AML-193 (cell line): ENCODE results near the gene DNER.
"Not testable (repeated sequence)": the region's sequence is repeated elsewhere in the genome, so short reads cannot be mapped to it uniquely, and the experiment has no call there.

Experiments used
- DNase-seq, 2 experiments: peaks; one replicate each; lab custom pipeline; 2025; lab: John Stamatoyannopoulos, UW

The DNER gene

GRCh38 chr2:229564300-229564907 lies 150.0 kb downstream of the DNER start:
- DNase-seq: no peak

- DNase-seq: no peak
These were observed 151.0 kb downstream of the DNER start for GRCh38 chr2:229563388-229563787.

- no peak for DNase-seq
These were observed 151.8 kb downstream of the DNER start for GRCh38 chr2:229562472-229563127.

- no peak for DNase-seq
These were observed 154.4 kb downstream of the DNER start for GRCh38 chr2:229559986-229560385.

GRCh38 chr2:229553091-229553490 lies 161.3 kb downstream of the DNER start:
- DNase-seq: no peak

GRCh38 chr2:229543176-229543873 lies 171.0 kb downstream of the DNER start:
- no peak for DNase-seq

GRCh38 chr2:229539628-229540027 lies 174.7 kb downstream of the DNER start:
- DNase-seq: no peak

- DNase-seq: no peak
These were observed 182.8 kb downstream of the DNER start for GRCh38 chr2:229531594-229531993.

- no peak for DNase-seq
These were observed 183.9 kb downstream of the DNER start for GRCh38 chr2:229530434-229530833.

- no peak for DNase-seq
These were observed 185.5 kb downstream of the DNER start for GRCh38 chr2:229528846-229529245.

GRCh38 chr2:229526951-229527350 lies 187.4 kb downstream of the DNER start:
- DNase-seq: no peak

- no peak for DNase-seq
These were observed 189.6 kb downstream of the DNER start for GRCh38 chr2:229524799-229525198.

- DNase-seq: no peak
These were observed 190.7 kb downstream of the DNER start for GRCh38 chr2:229523663-229524062.

GRCh38 chr2:229521576-229521975 lies 192.8 kb downstream of the DNER start:
- no peak for DNase-seq

GRCh38 chr2:229520691-229521096 lies 193.7 kb downstream of the DNER start:
- DNase-seq: no peak

GRCh38 chr2:229519655-229520430 lies 194.5 kb downstream of the DNER start:
- DNase-seq: no peak

GRCh38 chr2:229514273-229514895 lies 200.0 kb downstream of the DNER start:
- no peak for DNase-seq

- no peak for DNase-seq
These were observed 202.8 kb downstream of the DNER start for GRCh38 chr2:229511524-229511923.

GRCh38 chr2:229506699-229507098 lies 207.7 kb downstream of the DNER start:
- not testable (repeated sequence) for DNase-seq

- DNase-seq: no peak
These were observed 213.1 kb downstream of the DNER start for GRCh38 chr2:229501051-229501794.

GRCh38 chr2:229492034-229492433 lies 222.3 kb downstream of the DNER start:
- no peak for DNase-seq
